ENCODE measurements around the gene PLBD2. TPM values are rescaled to one million over a fixed set of nuclear protein-coding genes. Genes with fewer than 3 reads are reported as not detected.

PLBD2 gene
- total RNA-seq, 2 experiments from 2014 or later: 14.8 to 15.5 TPM

- peaks cover 3% of the 10 kb centered on the region for H3K36me3 Mint-ChIP-seq
- no peaks in the 10 kb centered on the region for H3K4me1 Mint-ChIP-seq
- H3K9me3 Mint-ChIP-seq: no peaks in the 10 kb centered on the region
- DNase-seq: no peak
- no peak overlapping the region for H3K27ac Mint-ChIP-seq
- no peaks in the 10 kb centered on the region for H3K27me3 Mint-ChIP-seq
- no peak overlapping the region for H3K4me3 Mint-ChIP-seq
Observed at GRCh38 chr12:113391650-113392337, 33.4 kb downstream of the PLBD2 start.

GRCh38 chr12:113392520-113392919 lies 34.1 kb downstream of the PLBD2 start:
- Mint-ChIP-seq H3K27me3 (no peaks in the 10 kb centered on the region), H3K27ac (no peak overlapping the region), H3K4me3 (no peak overlapping the region), H3K36me3 (peaks cover 3% of the 10 kb centered on the region), H3K9me3 (no peaks in the 10 kb centered on the region), H3K4me1 (no peaks in the 10 kb centered on the region)
- no peak for DNase-seq

GRCh38 chr12:113392988-113393579 lies 34.7 kb downstream of the PLBD2 start:
- no peak overlapping the region for H3K4me3 Mint-ChIP-seq
- no peaks in the 10 kb centered on the region for H3K27me3 Mint-ChIP-seq
- H3K36me3 Mint-ChIP-seq: peaks cover 3% of the 10 kb centered on the region
- H3K9me3 Mint-ChIP-seq: no peaks in the 10 kb centered on the region
- H3K4me1 Mint-ChIP-seq: no peaks in the 10 kb centered on the region
- H3K27ac Mint-ChIP-seq: no peak overlapping the region
- no peak for DNase-seq

- no peaks in the 10 kb centered on the region for H3K27me3 Mint-ChIP-seq
- no peak overlapping the region for H3K27ac Mint-ChIP-seq
- no peak overlapping the region for H3K4me3 Mint-ChIP-seq
- peaks cover under 1% of the 10 kb centered on the region for H3K36me3 Mint-ChIP-seq
- H3K9me3 Mint-ChIP-seq: no peaks in the 10 kb centered on the region
- H3K4me1 Mint-ChIP-seq: no peaks in the 10 kb centered on the region
- DNase-seq: no peak
Observed at GRCh38 chr12:113393749-113394148, 35.4 kb downstream of the PLBD2 start.

GRCh38 chr12:113395119-113395518 lies 36.7 kb downstream of the PLBD2 start:
- Mint-ChIP-seq H3K36me3 (no peaks in the 10 kb centered on the region), H3K4me3 (no peak overlapping the region), H3K4me1 (no peaks in the 10 kb centered on the region), H3K9me3 (no peaks in the 10 kb centered on the region), H3K27me3 (no peaks in the 10 kb centered on the region), H3K27ac (no peak overlapping the region)
- DNase-seq: no peak

- Mint-ChIP-seq H3K27ac (no peak overlapping the region), H3K27me3 (no peaks in the 10 kb centered on the region), H3K4me1 (no peaks in the 10 kb centered on the region), H3K36me3 (no peaks in the 10 kb centered on the region), H3K9me3 (no peaks in the 10 kb centered on the region), H3K4me3 (no peak overlapping the region)
- DNase-seq: no peak
Observed at GRCh38 chr12:113396200-113396599, 37.8 kb downstream of the PLBD2 start.

GRCh38 chr12:113396828-113397496 lies 38.6 kb downstream of the PLBD2 start:
- Mint-ChIP-seq H3K27me3 (no peaks in the 10 kb centered on the region), H3K4me1 (no peaks in the 10 kb centered on the region), H3K27ac (no peak overlapping the region), H3K4me3 (no peak overlapping the region), H3K9me3 (no peaks in the 10 kb centered on the region), H3K36me3 (no peaks in the 10 kb centered on the region)
- DNase-seq: no peak

- H3K9me3 Mint-ChIP-seq: no peaks in the 10 kb centered on the region
- no peak overlapping the region for H3K27ac Mint-ChIP-seq
- no peak for DNase-seq
- no peaks in the 10 kb centered on the region for H3K27me3 Mint-ChIP-seq
- H3K36me3 Mint-ChIP-seq: no peaks in the 10 kb centered on the region
- no peak overlapping the region for H3K4me3 Mint-ChIP-seq
- H3K4me1 Mint-ChIP-seq: no peaks in the 10 kb centered on the region
Observed at GRCh38 chr12:113397497-113398197, 39.3 kb downstream of the PLBD2 start.

- no peaks in the 10 kb centered on the region for H3K4me1 Mint-ChIP-seq
- H3K4me3 Mint-ChIP-seq: no peak overlapping the region
- no peaks in the 10 kb centered on the region for H3K36me3 Mint-ChIP-seq
- no peak overlapping the region for H3K27ac Mint-ChIP-seq
- no peaks in the 10 kb centered on the region for H3K27me3 Mint-ChIP-seq
- no peaks in the 10 kb centered on the region for H3K9me3 Mint-ChIP-seq
- no peak for DNase-seq
Observed at GRCh38 chr12:113398346-113399290, 40.2 kb downstream of the PLBD2 start.

- DNase-seq: no peak
- Mint-ChIP-seq H3K4me3 (no peak overlapping the region), H3K27ac (no peak overlapping the region), H3K9me3 (no peaks in the 10 kb centered on the region), H3K4me1 (no peaks in the 10 kb centered on the region), H3K27me3 (peaks cover 6% of the 10 kb centered on the region), H3K36me3 (no peaks in the 10 kb centered on the region)
Observed at GRCh38 chr12:113399490-113399889, 41.1 kb downstream of the PLBD2 start.

GRCh38 chr12:113400362-113400761 lies 42.0 kb downstream of the PLBD2 start:
- DNase-seq: no peak
- no peaks in the 10 kb centered on the region for H3K4me1 Mint-ChIP-seq
- peaks cover 8% of the 10 kb centered on the region for H3K27me3 Mint-ChIP-seq
- H3K9me3 Mint-ChIP-seq: no peaks in the 10 kb centered on the region
- H3K4me3 Mint-ChIP-seq: no peak overlapping the region
- no peaks in the 10 kb centered on the region for H3K36me3 Mint-ChIP-seq
- no peak overlapping the region for H3K27ac Mint-ChIP-seq

- H3K9me3 Mint-ChIP-seq: no peaks in the 10 kb centered on the region
- peaks cover 11% of the 10 kb centered on the region for H3K27me3 Mint-ChIP-seq
- DNase-seq: no peak
- no peaks in the 10 kb centered on the region for H3K36me3 Mint-ChIP-seq
- no peaks in the 10 kb centered on the region for H3K4me1 Mint-ChIP-seq
- H3K27ac Mint-ChIP-seq: no peak overlapping the region
- H3K4me3 Mint-ChIP-seq: no peak overlapping the region
Observed at GRCh38 chr12:113401066-113402000, 42.9 kb downstream of the PLBD2 start.

- H3K27me3 Mint-ChIP-seq: peaks cover 11% of the 10 kb centered on the region
- no peak overlapping the region for H3K27ac Mint-ChIP-seq
Observed at GRCh38 chr12:113402586-113403260, 44.3 kb downstream of the PLBD2 start.

More at GRCh38 chr12:113402586-113403260, 44.3 kb downstream of the PLBD2 start:
- Mint-ChIP-seq H3K36me3 (no peaks in the 10 kb centered on the region), H3K9me3 (no peaks in the 10 kb centered on the region), H3K4me1 (no peaks in the 10 kb centered on the region), H3K4me3 (no peak overlapping the region)
- no peak for DNase-seq
